ENCODE results near the gene INAFM1. TPM values are rescaled to one million over a fixed set of nuclear protein-coding genes. Genes with fewer than 3 reads are reported as not detected.
A peak's percentile ranks its signal among the peaks of the same experiment; 100 is the strongest.

INAFM1 gene
- total RNA-seq, 1 donor from 2014 or later, result 18.2 TPM

- no peak overlapping the region for H3K27ac ChIP-seq
- no peak overlapping the region for H3K4me3 ChIP-seq
- no peak for DNase-seq
- no peak for ATAC-seq
- TF ChIP-seq CTCF (IDR thresholded peaks at IDR 0.05), result no peak
- H3K27me3 ChIP-seq, result no peaks in the 10 kb centered on the region
- H3K9me3 ChIP-seq, result no peaks in the 10 kb centered on the region
- peaks cover 9% of the 10 kb centered on the region for H3K4me1 ChIP-seq
- intact Hi-C loops (cut with DNase I), result no loop called here
- H3K36me3 ChIP-seq, result no peaks in the 10 kb centered on the region
These were observed 27.6 kb downstream of the INAFM1 start for GRCh38 chr19:47302249-47302648.

GRCh38 chr19:47303966-47304365 is 29.3 kb downstream of the INAFM1 start:
- no peaks in the 10 kb centered on the region for H3K36me3 ChIP-seq
- peaks cover 11% of the 10 kb centered on the region for H3K4me1 ChIP-seq
- ATAC-seq (no peak), DNase-seq (no peak)
- H3K27me3 ChIP-seq, result no peaks in the 10 kb centered on the region
- no peak for TF ChIP-seq CTCF (IDR thresholded peaks at IDR 0.05)
- H3K4me3 ChIP-seq, result no peak overlapping the region
- no peak overlapping the region for H3K27ac ChIP-seq
- intact Hi-C loops (cut with DNase I), result no loop called here
- no peaks in the 10 kb centered on the region for H3K9me3 ChIP-seq

- peak; percentile 92 for TF ChIP-seq CTCF (IDR thresholded peaks at IDR 0.05)
- intact Hi-C loops (cut with DNase I), result no loop called here
- no peak overlapping the region for H3K4me3 ChIP-seq
These were observed 30.6 kb downstream of the INAFM1 start for GRCh38 chr19:47305309-47305751.

GRCh38 chr19:47306303-47306702 is 31.6 kb downstream of the INAFM1 start:
- intact Hi-C loops (cut with DNase I), result no loop called here
- no peaks in the 10 kb centered on the region for H3K36me3 ChIP-seq
- no peaks in the 10 kb centered on the region for H3K27me3 ChIP-seq
- H3K9me3 ChIP-seq, result no peaks in the 10 kb centered on the region
- H3K27ac ChIP-seq, result no peak overlapping the region
- no peak for DNase-seq
- no peak overlapping the region for H3K4me3 ChIP-seq
- peaks cover 14% of the 10 kb centered on the region for H3K4me1 ChIP-seq
- no peak for ATAC-seq
- TF ChIP-seq CTCF (IDR thresholded peaks at IDR 0.05), result no peak

More at GRCh38 chr19:47305309-47305751, 30.6 kb downstream of the INAFM1 start:
- Histone ChIP-seq H3K27ac (no peak overlapping the region), H3K36me3 (no peaks in the 10 kb centered on the region), H3K4me1 (peaks cover 14% of the 10 kb centered on the region), H3K27me3 (no peaks in the 10 kb centered on the region), H3K9me3 (no peaks in the 10 kb centered on the region)
- DNase-seq, result peak; percentile 84
- ATAC-seq, result peak; percentile 87

- Histone ChIP-seq H3K36me3 (no peaks in the 10 kb centered on the region), H3K27ac (peak overlapping the region; percentile 55)
- no peak for TF ChIP-seq CTCF (IDR thresholded peaks at IDR 0.05)
These were observed 34.4 kb downstream of the INAFM1 start for GRCh38 chr19:47309038-47309437.

GRCh38 chr19:47309608-47310007 is 34.9 kb downstream of the INAFM1 start, which contains the start of gene C5AR1:
C5AR1 (plus strand) TSS chr19:47309861; CDS start chr19:47309896, 35 bp downstream.
- Histone ChIP-seq H3K27ac (peak within 1 kb of the TSS; percentile 55), H3K4me1 (peaks cover 14% of the 10 kb centered on the region), H3K4me3 (peak within 1 kb of the TSS; percentile 34), H3K36me3 (no peaks in the 10 kb centered on the region), H3K27me3 (no peaks in the 10 kb centered on the region), H3K9me3 (no peaks in the 10 kb centered on the region)
- no peak for TF ChIP-seq CTCF (IDR thresholded peaks at IDR 0.05)
- ATAC-seq (peak; percentile 86), DNase-seq (peak; percentile 79)
- intact Hi-C loops (cut with DNase I), result no loop called here

More at GRCh38 chr19:47309038-47309437, 34.4 kb downstream of the INAFM1 start:
- ATAC-seq (no peak), DNase-seq (no peak)
- H3K9me3 ChIP-seq, result no peaks in the 10 kb centered on the region
- intact Hi-C loops (cut with DNase I), result no loop called here
- H3K4me1 ChIP-seq, result peaks cover 14% of the 10 kb centered on the region
- no peaks in the 10 kb centered on the region for H3K27me3 ChIP-seq
- H3K4me3 ChIP-seq, result no peak overlapping the region

Data from upper lobe of right lung (tissue), 1 donor.